HEK293T (cell line): ENCODE measurements around the gene DNAJC3.
A peak's percentile ranks its signal among the peaks of the same experiment; 100 is the strongest.
"Not testable (repeated sequence)": the region's sequence is repeated elsewhere in the genome, so short reads cannot be mapped to it uniquely, and the experiment has no call there.

ENCODE experiments used
- CTCF ChIA-PET: fragments of 350-600 bp; formaldehyde crosslinking; extraction: SDS; loops from one replicate; lab custom pipeline; 2021; ENCODE audit warnings: antibody characterized with exemption, inconsistent platforms; lab: Yijun Ruan, JAX
- POLR2A ChIA-PET: fragments of 350-600 bp; formaldehyde crosslinking; extraction: SDS; loops from one replicate; lab custom pipeline; 2020; ENCODE audit warnings: antibody characterized with exemption, inconsistent platforms; lab: Yijun Ruan, JAX
- DNase-seq: peaks from one replicate; pipeline ENCODE4 v3.0.0; 2012; ENCODE audit warnings: mixed read lengths; ENCODE audit errors: extremely low spot score
- ARNT ChIP-seq: fragments of 450-650 bp; IDR thresholded peaks from 2 replicates; pipeline ENCODE4 v1.6.1; 2017; ENCODE audit warnings: mild to moderate bottlenecking
- BHLHE40 ChIP-seq: fragments of 450-650 bp; IDR thresholded peaks from 2 replicates; pipeline ENCODE4 v1.6.1; 2016; ENCODE audit warnings: mild to moderate bottlenecking, moderate library complexity, borderline replicate concordance
- CTBP1 ChIP-seq: fragments of 450-650 bp; IDR thresholded peaks from 2 replicates; pipeline ENCODE4 v1.6.1; 2016; ENCODE audit warnings: borderline replicate concordance
- ELF4 ChIP-seq: fragments of 450-650 bp; IDR thresholded peaks from 2 replicates; pipeline ENCODE4 v1.6.1; 2017; ENCODE audit warnings: antibody characterized with exemption
- FOXA1 ChIP-seq: fragments of 450-650 bp; IDR thresholded peaks from 2 replicates; pipeline ENCODE4 v1.6.1; 2016; ENCODE audit warnings: mild to moderate bottlenecking
- FOXK2 ChIP-seq: fragments of 450-650 bp; IDR thresholded peaks from 2 replicates; pipeline ENCODE4 v1.6.1; 2016; ENCODE audit warnings: mild to moderate bottlenecking
- FOXM1 ChIP-seq: fragments of 450-650 bp; IDR thresholded peaks from 2 replicates; pipeline ENCODE4 v1.6.1; 2017; ENCODE audit warnings: mild to moderate bottlenecking, borderline replicate concordance
- HDGF ChIP-seq: fragments of 450-650 bp; IDR thresholded peaks from 2 replicates; pipeline ENCODE4 v1.6.1; 2017; ENCODE audit warnings: antibody characterized with exemption, borderline replicate concordance
- L3MBTL2 ChIP-seq: fragments of 450-650 bp; conservative IDR thresholded peaks from 2 replicates; pipeline ENCODE4 v1.6.1; 2016; ENCODE audit warnings: mild to moderate bottlenecking
- LEF1 ChIP-seq: fragments of 450-650 bp; IDR thresholded peaks from 2 replicates; pipeline ENCODE4 v1.6.1; 2017; ENCODE audit warnings: mild to moderate bottlenecking, borderline replicate concordance
- NFRKB ChIP-seq: fragments of 450-650 bp; IDR thresholded peaks from 2 replicates; pipeline ENCODE4 v1.6.1; 2016; ENCODE audit warnings: mild to moderate bottlenecking, moderate library complexity
- SP1 ChIP-seq: fragments of 450-650 bp; IDR thresholded peaks from 2 replicates; pipeline ENCODE4 v1.6.1; 2017
- SUZ12 ChIP-seq: fragments of 450-650 bp; IDR thresholded peaks from 2 replicates; pipeline ENCODE4 v1.6.1; 2016; ENCODE audit warnings: mild to moderate bottlenecking
- TARDBP ChIP-seq: fragments of 450-650 bp; IDR thresholded peaks from 2 replicates; pipeline ENCODE4 v1.6.1; 2016
- ZNF384 ChIP-seq: fragments of 450-650 bp; IDR thresholded peaks from 2 replicates; pipeline ENCODE4 v1.6.1; 2016
- TF ChIP-seq, protein P1 (sequence below): fragments of 450-650 bp; IDR thresholded peaks from 2 replicates; pipeline ENCODE4 v1.6.1; 2016

Gene DNAJC3

DNA sequence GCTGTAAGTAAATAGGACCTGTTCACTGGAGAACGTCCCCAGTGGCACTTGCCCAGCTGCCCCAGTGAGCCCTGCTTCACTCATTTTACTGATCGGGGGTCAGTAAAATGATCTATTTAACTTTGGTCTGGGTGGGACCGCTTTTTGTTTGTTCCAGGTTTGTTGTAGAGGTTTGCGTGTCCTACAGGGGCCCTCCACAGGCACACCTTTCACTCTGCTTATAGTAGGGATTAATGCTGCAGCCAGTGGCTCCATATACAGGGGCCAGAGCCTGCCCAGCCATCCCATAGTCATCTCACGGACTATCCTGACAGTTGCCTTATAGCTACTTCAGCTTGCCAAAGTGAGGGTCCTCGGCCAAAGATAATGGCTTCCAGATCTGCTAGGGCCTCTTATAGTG, 104.1 kb downstream of the DNAJC3 start:
- TF ChIP-seq LEF1 (no peak), FOXK2 (no peak), TARDBP (no peak), HDGF (no peak), SUZ12 (no peak), BHLHE40 (no peak), CTBP1 (no peak), L3MBTL2 (no peak), ARNT (no peak), SP1 (no peak), FOXA1 (no peak), ELF4 (no peak), FOXM1 (no peak), NFRKB (no peak), ZNF384 (no peak)
- TF ChIP-seq, protein P1, sequence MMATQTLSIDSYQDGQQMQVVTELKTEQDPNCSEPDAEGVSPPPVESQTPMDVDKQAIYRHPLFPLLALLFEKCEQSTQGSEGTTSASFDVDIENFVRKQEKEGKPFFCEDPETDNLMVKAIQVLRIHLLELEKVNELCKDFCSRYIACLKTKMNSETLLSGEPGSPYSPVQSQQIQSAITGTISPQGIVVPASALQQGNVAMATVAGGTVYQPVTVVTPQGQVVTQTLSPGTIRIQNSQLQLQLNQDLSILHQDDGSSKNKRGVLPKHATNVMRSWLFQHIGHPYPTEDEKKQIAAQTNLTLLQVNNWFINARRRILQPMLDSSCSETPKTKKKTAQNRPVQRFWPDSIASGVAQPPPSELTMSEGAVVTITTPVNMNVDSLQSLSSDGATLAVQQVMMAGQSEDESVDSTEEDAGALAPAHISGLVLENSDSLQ = no peak
- CTCF ChIA-PET = no interaction called here
- no peak for DNase-seq
- POLR2A ChIA-PET = no interaction called here

GRCh38 chr13:95781940-95782339, 105.0 kb downstream of the DNAJC3 start:
- POLR2A ChIA-PET, CTCF ChIA-PET, DNase-seq: not testable (repeated sequence)

DNA sequence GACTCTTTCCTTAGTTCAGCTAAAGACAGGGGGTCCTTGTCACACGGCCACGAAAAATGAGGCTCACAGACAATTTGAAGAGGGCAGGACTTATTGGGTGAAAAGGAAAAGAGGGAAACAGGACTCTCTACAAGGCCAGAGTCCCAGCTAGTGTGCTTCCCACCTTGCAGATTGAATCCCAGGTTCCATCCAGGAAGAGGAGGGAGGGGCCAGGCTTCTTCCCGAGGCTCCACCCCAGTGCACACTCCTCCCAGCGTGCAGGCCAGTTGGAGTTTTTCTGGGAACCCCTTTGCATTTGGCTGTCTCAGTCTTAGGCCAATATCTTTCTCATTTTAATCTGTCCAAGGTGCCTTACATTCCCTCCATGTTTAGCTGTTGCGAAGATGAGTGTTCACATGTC, 106.8 kb downstream of the DNAJC3 start:
- DNase-seq = no peak
- POLR2A ChIA-PET = no interaction called here
- no peak for TF ChIP-seq FOXA1
- no peak for TF ChIP-seq NFRKB
- TF ChIP-seq HDGF = no peak
- TF ChIP-seq LEF1 = no peak
- no peak for TF ChIP-seq CTBP1
- no peak for TF ChIP-seq ARNT
- no peak for TF ChIP-seq FOXK2
- TF ChIP-seq L3MBTL2 = no peak
- TF ChIP-seq, protein P1 = no peak
- TF ChIP-seq BHLHE40 = no peak
- no peak for TF ChIP-seq SP1
- TF ChIP-seq FOXM1 = no peak
- CTCF ChIA-PET = no interaction called here

DNA sequence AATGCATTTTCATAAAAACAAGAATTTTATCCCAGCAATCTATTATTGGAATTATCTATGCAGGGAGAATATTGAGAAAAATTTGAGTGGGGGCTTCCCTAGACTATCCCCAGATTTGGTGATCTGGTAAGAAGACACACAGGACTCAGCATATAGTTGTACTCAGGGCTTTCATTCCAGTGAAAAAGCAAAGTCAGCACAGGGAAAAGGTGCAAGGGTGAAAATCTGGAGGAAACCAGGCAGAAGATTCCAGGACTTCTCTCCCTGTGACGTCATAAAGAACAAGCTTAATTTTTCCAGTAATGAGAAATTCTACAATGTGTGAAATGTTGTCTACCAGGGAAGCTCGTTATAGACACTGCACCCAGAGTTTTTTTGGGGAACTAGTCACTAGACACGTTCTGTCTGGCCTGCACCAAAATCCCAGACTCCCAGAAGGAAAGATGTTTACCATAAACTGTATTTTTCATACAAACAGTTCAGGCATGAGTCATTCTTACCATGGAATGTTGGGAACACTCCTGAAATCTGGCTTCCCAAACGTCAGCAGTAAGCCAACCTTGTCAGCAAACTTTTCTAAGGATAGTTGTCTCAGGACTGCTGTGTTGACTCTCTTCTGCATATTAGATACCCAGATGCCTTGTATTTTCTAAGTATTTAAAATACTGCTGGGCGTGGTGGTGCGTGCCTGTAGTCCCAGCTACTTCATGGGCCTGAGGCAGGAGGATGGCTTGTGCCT, 107.4 kb downstream of the DNAJC3 start:
- no peak for DNase-seq
- ChIA-PET POLR2A (no interaction called here), CTCF (no interaction called here)
- TF ChIP-seq FOXA1 = no peak
- no peak for TF ChIP-seq LEF1
- no peak for TF ChIP-seq SP1
- no peak for TF ChIP-seq TARDBP
- TF ChIP-seq, protein P1 = no peak
- TF ChIP-seq ZNF384 = no peak
- TF ChIP-seq FOXK2 = no peak
- no peak for TF ChIP-seq L3MBTL2
- TF ChIP-seq NFRKB = no peak
- no peak for TF ChIP-seq SUZ12
- TF ChIP-seq ELF4 = no peak
- no peak for TF ChIP-seq CTBP1
- TF ChIP-seq ARNT = no peak
- no peak for TF ChIP-seq FOXM1
- no peak for TF ChIP-seq HDGF
- TF ChIP-seq BHLHE40 = no peak

DNA sequence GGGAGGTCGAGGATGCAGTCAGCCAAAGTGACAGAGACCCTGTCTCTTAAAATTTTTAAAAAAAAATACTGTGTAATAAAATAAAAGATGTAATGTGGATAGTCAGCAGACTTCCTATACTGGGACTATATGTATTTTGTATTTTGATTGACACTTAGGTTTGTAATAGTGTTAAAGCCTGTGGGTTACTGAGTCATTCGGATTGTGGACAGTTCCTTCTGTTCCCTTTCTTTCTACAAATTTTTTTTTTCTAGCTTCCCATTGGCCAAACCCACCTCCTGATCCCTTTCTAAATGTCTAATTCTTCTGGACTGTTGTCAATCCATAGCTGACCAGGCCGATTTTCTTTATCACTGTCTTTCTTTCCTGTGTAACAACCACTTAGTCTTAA, 108.0 kb downstream of the DNAJC3 start:
- no peak for DNase-seq
- ChIA-PET CTCF (no interaction called here), POLR2A (no interaction called here)
- TF ChIP-seq, protein P1 = 0 out of 2 replicates have a peak, but pooled peaks have one; percentile 22
- TF ChIP-seq FOXK2 = no peak

- CTCF ChIA-PET = interaction anchor here (0.9 kb wide), 1 partner anchor 163 kb away, joined by 4 read pairs; no protein-coding TSS in a partner anchor
- POLR2A ChIA-PET = no interaction called here
- TF ChIP-seq TARDBP = no peak
- no peak for TF ChIP-seq FOXK2
- no peak for TF ChIP-seq FOXA1
- no peak for TF ChIP-seq SUZ12
- TF ChIP-seq, protein P1 = no peak
- TF ChIP-seq SP1 = no peak
- TF ChIP-seq ZNF384 = no peak
- TF ChIP-seq L3MBTL2 = no peak
- no peak for TF ChIP-seq NFRKB
- TF ChIP-seq LEF1 = no peak
- no peak for DNase-seq
Measured at GRCh38 chr13:95787356-95788099, 110.6 kb downstream of the DNAJC3 start.
